Stimulated activated CD4-positive, alpha-beta T cell treated with anti-CD3 and anti-CD28 coated beads, Interleukin-2, amount 100 ng/mL, for 24 hours (primary cell): ENCODE results near the gene ABHD18.
A peak's percentile ranks its signal among the peaks of the same experiment; 100 is the strongest.
"Not testable (repeated sequence)": the region's sequence is repeated elsewhere in the genome, so short reads cannot be mapped to it uniquely, and the experiment has no call there.

ENCODE experiments used
- DNase-seq, 2 donors: peaks; one replicate each; pipeline ENCODE4 v3.0.0-alpha.2; 2020

ABHD18 gene

DNA sequence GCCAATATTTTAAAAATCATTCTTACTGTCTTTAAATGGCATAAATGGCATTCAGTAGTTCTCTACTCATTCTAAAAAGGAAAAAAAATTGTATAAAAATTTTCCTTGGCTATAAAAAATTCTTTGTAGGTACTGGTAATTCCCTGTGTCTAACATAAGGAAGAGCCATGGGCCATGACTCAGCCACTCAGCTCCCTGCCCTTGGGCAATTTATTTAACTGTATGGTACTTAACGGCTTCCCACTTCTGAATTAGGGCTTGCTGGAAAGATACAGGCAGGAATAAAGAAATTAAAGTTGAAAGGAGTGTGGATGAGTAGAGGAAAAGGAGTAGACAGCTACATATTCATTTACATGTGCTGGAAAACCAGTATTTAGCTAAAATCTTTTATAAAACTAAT lies 30.6 kb downstream of the ABHD18 start:
- no peak for DNase-seq

DNA sequence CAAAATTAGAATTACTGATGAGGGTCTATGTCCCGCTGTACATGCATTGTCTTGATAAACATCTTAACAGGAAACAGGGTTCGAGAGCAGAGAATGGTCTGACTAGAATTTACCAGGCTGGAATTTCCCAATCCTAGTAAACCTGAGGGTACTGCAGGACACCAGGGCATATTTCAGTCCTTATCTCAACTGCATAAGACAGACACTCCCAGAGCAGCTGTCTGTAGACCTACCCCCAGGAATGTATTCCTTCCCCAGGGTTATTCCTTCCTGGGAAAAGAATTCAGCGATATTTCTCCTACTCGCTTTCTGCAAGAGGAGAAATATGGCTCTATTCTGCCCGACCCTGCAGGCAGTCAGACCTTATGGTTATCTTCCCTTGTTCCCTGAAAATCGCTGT lies 31.3 kb downstream of the ABHD18 start:
- not testable (repeated sequence) for DNase-seq

DNA sequence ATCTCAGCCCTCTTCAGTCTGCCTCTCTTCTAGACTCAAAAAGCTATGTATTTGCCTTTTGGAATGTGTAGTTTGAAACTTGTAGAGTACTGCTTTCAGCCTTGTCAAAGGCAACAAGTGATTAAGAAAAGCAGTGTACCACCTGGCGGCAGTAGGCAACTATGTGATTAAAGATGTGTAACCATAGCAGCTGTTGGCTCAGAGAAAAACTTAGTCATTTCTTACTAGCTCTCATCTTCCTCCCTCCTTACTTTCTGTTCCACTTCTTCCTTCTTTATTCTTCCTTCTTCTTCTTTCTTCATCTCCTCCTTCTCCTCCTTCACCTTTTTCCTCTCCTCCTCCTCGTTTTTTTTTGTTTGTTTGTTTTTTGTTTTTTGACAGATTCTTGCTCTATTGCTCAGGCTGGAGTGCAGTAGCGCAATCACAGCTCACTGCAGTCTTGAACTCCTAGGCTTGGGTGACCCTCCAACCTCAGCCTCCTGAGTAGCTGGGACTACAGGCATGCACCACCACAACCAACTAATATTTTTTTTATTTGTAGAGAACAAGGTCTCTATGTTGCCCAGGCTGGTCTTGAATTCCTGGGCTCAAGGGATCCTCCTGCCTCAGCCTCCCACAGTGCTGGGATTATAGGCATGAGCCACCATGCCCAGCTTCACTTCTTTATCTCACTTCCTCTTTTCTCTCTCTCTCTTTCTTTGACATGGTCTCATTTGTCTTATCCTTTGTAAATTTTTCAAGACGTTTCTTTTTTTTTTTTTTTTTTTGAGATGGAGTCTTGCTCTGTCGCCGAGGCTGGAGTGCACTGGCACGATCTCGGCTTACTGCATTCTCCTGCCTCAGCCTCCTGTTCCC lies 32.6 kb downstream of the ABHD18 start:
- DNase-seq, result peak in 1 of 2 donors; percentile 11

DNA sequence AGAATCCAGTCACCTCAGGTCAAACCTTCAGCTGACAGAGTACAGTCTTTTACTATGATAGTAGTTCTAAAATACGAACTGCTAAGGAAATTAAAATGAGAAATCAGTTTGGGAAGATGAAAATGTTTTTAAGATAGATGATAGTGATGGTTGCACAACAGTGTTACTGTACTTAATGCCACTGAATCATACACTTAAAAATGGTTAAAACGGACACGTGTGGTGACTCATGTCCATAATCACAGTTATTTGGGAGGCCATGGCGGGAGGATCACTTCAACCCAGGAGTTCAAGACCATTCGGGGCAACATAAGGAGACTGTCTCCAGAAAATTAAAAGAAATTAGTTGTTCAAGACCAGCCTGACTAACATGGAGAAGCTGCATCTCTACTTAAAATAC lies 41.4 kb downstream of the ABHD18 start:
- DNase-seq, result no peak

DNA sequence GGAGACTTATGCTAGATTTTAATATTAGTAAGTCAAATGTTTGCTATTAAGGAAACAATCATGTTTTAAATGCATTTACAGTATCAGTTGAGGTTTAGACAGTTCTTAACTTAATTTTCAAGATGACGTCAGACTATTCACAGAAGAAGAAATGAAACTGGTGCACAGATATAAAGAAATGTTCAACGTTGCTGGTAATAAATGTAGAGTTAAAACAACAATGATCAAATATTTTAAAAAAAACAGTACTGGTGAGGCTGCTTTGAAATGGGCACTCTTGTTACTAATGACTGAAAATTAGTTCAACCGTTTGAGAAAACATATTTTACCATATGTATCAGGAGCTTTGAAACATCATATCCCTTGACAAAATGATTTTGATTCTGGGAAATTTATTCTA lies 44.2 kb downstream of the ABHD18 start:
- DNase-seq, result no peak

DNA sequence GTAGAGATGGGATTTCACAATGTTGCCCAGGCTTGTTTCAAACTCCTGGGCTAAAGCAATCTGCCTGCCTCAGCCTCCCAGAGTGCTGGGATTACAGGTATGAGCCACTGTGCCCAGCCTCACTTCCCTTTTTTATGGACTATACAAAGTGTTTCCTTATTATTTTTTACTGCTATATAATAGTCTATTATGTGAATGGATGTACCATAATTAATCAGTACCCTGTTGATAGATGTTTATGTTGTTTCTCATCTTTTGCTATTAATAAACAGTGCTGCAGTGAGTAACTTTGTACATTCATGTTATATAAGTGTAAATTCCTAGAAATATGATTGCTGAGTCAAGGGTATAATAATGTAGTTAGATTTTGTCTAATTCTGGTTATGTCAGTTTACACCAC lies 60.1 kb downstream of the ABHD18 start:
- no peak for DNase-seq

DNA sequence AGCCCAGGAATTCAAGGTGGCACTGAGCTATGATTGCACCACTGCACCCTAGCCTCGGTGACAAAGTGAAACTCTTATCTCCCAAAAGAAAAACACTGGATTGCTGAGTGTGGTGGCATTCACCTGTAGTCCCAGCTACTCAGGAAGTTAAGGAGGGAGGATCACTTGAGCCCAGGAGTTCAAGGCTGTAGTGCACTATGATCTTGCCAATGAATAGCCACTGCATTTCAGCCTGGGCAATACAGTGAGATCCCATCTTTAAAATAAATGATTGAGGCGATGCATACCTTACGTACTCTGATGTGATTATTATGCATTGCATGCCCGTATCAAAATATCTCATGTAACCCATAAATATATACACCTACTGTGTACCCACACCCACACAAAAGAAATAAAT lies 64.7 kb downstream of the ABHD18 start:
- no peak for DNase-seq

DNA sequence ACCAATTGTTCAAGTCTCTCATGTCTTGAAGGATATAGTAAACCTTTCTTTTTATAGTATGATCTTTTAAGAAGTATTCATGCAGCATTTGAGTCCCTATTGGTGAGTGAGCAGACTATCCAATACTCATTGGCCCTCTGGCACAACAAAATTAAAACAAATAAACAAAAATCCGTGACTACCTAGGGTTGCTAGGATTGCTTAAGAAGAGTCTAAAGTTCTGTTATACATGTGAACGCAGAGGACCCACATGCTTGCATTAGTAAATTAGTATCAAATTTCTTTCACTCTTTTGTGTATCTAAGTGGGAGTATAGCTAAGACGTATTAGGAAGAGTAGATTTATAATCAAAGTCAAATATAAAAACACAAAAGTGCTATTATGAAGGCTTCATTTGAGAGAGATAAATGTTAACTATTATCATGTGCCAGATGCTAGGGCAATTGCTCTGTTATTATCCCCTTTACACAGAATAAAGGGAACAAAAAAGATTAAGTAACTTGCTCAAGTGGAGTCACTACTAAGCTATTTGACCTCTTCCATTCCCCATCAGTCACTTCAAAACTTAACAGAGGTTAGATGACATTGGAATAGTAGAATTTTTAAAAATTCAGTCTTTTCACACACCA lies 66.7 kb downstream of the ABHD18 start:
- no peak for DNase-seq

DNA sequence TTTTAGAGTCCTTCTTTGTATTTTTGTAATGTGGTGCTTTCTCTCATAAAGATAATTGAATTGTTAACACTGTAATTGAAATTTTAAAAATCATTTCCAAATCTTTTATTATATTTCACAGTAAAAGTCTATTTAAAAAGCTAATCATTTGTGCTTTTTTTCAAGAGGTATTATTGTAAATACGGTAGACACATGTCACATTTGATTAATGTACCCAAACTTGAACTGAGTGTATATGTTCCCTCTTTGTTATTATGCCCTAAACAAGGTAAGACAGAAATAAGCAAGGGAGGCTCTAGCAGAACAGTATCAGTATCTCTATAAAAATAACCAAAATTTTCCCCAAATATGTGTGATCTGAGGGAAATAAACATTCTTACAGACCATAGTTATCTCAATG lies 74.4 kb downstream of the ABHD18 start:
- DNase-seq, result no peak

DNA sequence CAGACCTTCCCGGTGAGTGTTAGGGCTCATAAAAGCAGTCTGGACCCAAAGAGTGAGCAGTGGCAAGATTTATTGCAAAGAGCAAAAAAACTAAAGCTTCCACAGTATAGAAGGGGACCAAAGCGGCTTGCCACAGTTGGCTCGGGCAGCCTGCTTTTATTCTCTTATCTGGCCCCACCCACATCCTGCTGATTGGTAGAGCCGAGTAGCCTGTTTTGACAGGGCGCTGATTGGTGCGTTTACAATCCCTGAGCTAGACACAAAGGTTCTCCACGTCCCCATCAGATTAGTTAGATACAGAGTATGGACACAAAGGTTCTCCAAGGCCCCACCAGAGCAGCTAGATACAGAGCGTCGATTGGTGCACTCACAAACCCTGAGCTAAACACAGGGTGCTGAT lies 81.8 kb downstream of the ABHD18 start:
- not testable (repeated sequence) for DNase-seq

DNA sequence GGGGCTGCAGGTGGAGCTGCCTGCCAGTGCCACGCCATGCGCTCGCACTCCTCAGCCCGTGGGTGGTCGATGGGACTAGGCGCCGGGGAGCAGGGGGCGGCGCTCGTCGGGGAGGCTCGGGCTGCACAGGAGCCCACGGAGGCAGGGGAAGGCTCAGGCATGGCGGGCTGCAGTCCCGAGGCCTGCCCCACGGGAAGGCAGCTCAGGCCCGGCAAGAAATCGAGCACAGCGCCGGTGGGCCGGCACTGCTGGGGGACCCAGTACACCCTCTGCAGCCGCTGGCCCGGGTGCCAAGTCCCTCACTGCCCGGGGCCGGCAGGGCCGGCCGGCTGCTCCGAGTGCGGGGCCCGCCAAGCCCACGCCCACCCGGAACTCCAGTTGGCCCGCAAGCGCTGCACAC lies 82.3 kb downstream of the ABHD18 start:
- DNase-seq, result not testable (repeated sequence)

DNA sequence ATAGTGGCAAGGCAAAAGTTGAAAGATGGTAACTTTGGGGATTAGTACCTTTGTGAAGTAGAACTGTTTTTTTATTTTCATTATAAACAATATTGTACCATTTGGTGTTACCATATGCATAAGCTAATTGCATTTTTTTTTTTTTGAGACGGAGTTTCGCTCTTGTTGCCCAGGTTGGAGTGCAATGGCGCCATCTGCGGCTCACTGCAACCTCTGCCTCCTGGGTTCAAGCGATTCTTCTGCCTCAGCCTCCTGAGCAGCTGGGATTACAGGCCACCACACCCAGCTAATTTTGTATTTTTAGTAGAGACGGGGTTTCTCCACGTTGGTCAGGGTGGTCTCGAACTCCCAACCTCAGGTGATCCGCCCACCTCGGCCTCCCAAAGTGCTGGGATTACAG lies 86.0 kb downstream of the ABHD18 start:
- DNase-seq, result peak in 1 of 2 donors; percentile 5

DNA sequence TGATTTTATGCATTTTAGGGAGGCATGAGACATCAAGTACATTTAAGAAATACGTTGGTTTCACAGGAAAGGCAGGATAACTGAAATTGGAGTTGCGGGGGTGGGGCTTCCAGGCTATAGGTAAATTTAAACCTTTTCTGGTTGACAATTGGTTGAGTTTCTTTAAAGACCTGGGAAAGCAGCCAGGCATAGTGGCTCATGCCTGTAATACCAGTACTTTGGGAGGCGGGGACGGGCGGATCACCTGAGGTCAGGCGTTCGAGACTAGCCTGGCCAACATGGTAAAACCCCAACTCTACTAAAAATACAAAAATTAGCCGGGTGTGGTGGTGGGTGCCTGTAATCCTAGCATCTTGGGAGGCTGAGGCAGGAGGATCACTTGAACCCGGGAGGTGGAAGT lies 89.7 kb downstream of the ABHD18 start:
- not testable (repeated sequence) for DNase-seq

DNA sequence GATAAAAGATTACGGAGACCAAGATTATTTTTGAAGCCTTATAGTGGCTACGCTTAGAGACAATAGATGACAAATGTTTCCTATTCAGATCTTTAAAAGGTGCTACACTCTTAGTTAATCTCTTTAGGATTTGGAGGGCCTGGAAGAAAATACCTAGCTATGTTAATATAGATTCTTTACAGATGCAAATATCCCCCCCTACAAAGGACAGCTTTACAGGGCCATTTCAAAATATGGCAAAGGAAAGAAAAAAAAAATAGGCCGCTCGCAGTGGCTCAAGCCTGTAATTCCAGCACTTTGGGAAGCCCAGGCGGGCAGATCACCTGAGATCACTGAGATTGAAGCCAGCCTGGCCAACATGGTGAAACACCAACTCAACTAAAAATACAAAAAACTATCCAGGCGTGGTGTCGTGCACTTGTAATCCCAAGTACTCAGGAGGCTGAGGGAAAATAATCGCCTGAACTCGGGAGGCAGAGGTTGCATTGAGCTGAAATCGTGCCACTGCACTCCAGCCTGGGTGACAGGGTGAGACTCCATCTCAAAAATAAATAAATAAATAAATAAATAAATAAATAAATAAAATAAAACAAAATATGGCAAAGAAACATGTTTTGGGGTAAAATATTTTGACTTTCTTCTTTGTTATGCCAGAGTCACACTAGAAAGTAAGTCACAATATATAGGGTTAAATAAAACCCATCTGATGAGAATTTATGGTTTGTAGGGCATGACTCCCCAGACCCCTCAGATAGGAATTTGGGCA lies 90.4 kb downstream of the ABHD18 start:
- DNase-seq, result not testable (repeated sequence)

DNA sequence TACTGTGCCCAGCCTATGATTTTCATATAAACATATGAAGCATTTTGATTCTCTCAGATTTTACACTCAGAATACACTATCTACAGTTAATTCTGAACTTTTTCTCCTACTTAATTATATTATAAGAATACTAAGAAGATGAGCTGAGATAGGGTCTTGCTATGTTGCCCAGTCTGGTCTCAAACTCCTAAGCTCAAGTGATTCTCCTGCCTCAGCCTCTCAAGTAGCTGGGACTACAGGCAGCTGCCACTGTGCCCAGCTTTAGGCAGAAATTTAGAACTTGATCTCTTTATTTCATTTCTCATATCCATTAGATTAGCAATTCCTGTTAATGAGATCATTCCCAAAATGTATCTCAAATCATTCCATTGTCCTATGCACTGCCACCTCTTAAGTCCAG lies 91.2 kb downstream of the ABHD18 start:
- DNase-seq, result no peak

DNA sequence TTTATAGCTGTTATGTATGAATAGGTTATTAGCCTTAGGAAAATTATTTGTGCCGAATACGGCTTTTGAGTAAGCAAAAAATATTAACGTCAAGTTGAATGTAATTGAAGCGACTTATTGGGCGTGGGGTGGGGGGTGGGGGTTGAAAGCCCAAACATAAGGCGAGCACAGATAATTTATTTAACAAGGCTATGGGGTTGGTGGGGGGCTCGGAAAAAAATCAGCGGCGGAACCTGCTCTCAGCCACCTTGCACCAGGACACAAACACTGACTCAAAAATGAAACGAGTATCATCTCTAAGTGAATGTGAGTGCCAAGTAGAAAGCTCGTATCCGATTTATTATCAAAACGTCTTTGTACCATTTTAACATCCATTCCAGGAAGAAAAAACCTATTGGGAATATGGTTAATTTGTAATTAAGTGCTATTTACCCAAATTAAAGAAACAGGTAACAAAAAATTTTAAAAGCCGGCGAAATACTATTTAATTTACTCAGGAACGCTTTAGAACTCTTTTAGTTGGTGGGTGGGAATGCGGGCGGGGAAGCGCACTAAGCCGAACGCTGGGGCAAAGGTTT lies 95.0 kb downstream of the ABHD18 start:
- DNase-seq, result no peak

DNA sequence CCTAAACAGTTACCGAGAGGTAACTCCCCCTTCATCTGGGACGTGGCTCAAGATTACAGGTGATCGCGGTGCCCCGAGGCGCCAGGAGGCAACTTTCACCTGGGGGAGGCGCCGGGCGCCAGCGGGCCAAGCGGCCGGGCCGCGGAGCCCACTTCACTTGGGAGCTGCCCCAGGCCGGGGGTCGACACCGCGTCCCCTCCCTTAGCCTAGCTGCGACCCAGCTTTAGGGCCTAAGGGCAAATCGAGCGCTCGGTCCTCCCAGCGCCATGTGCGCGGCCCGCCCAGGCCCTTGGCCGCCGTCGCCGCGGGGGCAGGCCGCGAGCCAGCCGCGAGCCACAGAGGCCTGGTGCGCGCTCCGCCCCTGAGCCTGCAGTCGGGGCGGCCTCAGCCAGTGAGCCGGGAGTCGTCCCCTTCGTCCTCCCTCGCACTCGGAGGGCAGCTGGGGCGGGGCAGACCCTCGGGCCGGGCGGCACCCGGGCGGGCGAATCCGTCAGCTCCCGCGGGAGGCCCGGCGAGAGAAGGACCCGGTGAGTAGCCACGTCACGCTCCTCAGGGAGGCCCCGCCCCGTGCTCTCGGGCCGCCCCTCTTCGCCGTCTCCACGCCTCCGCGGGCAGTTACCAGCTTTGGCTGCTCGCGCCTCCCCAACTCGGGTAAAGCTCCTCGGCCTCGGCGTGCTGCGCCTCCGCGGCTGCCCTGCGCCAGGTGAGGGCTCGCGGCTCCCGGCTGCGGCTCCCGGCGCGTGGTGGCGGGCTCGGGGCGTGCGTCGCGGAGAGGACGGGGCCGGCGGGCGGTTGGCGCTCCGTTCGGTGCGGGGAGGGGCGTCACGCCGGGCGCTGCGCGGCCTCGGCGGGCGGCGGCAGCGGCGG lies 95.7 kb downstream of the ABHD18 start, which contains the start of gene LARP1B:
Gene LARP1B, plus strand, starts transcription at position 614 of the 867 bp plus-strand sequence. CDS start 13,640 bp downstream, outside the sequence.
- peak; percentile 93 to 94 for DNase-seq

DNA sequence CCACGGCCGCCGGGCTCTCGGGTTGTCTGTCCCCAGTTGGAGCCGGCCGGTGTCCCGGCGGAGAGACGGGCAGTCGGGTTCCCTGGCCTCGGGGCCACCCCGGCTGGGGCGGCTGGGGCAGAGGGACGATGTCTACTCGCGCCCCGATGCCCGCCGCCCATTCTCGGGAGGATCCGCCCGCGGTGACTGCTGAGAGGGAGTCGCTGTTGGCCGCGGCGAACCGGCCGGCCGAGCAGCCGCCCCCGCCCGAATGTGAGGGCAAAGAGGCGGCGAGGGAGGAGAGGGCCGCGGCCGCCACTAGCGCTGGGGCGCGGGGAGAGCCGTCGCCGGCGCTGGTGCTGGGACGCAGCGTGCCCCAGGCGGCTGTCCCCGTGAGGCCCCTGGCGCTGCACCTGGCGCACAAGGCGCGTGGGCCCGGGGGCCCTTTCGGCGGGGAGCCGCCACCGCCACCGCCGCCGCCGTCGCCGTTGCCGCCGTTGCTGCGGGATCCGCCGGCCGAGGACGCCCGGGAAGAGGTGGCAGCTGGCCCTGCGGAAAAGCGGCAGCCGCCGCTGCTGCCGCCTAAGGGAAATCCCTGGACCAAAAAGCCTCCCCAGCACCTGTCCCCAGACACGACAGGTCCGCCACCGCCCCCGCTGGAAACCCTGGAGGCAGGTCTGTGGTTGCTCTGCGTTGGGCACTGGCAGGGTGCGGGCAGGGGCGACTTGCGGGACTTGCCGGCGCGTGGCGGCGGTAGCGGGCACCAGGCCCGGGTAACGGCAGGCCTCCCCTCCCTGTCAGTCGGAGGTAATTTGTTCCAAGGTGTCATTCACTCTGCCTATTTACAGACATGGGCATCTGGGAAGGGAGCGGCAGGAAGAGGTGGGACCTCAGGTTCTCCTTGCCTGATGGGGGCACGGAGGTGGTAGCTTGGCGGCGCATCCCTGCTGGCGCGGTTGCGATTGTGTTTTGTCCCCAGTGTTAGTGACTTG lies 96.6 kb downstream of the ABHD18 start:
- peak; percentile 67 to 71 for DNase-seq

DNA sequence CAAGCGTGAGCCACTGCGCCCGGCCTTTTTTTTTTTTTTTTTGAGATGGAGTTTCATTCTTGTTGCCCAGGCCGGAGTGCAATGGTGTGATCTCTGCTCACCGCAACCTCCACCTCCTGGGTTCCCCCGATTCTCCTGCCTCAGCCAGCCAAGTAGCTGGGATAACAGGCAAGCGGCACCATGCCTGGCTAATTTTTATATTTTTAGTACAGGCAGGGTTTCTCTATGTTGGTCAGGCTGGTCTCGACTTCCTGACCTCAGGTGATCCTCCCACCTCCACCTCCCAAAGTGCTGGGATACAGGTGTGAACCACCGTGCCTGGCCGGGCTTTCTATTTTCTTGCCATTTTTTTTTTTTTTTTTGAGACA lies 101.2 kb downstream of the ABHD18 start:
- not testable (repeated sequence) for DNase-seq

DNA sequence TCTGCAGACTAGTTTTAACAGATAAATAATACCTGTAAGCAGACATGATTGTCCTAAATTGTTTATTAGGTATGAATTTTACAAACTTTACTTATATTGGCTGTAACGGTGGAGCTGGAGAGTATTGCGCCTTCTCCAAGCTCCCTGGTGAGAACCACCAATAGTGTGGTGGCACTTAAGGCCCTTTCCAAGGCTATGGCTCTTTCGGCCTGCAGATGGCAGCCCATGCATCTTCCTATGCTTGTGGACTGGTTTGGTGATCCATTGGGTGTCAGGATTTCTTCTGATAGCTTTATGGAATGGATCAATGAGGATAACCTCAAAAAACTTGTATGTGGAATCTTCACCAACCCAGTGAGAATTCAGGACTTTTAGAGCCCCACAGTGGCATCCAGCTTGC lies 103.7 kb downstream of the ABHD18 start:
- DNase-seq, result no peak

DNA sequence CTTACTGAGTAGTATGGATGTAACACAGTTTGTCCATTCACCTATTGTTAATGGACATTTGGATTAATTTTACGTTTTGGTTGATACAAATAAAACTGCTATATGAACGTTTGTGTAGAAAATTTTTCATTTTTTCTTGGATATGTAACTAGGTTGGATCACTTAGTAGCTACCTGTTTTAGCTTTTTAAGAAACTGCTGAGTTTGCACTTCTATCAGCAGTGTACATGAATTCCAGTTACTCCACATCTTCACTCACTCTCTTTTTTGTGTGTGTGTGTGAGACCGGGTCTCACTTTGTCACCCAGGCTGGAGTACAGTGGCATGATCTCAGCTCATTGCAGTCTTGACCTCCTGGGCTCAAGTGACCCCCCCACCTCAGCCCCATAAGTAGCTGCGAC lies 111.3 kb downstream of the ABHD18 start:
- no peak for DNase-seq
